IMR-90 (cell line): ENCODE measurements around the gene KANSL3. TPM values are rescaled to one million over a fixed set of nuclear protein-coding genes. Genes with fewer than 3 reads are reported as not detected.

Source experiments
- ATAC-seq: fragments of 200-7000 bp; cut with Tn5 transposase; 2 replicates; pipeline ENCODE4 v1.9.1; 2020; ENCODE audit warnings: low read depth, mild to moderate bottlenecking, moderate library complexity
- BruUV-seq: library from RNA; stranded (reverse); fragments of 400-500 nt; replicated peaks from 2 replicates; lab custom pipeline; 2021; lab: Mats Ljungman, UMichigan
- CTCF ChIA-PET: fragments of 300-600 bp; formaldehyde crosslinking; extraction: SDS; loops from one replicate; lab custom pipeline; 2021; ENCODE audit warnings: antibody characterized with exemption; lab: Yijun Ruan, JAX
- POLR2A ChIA-PET: fragments of 300-600 bp; sonication (Branson Sonifier 250); formaldehyde crosslinking; loops from one replicate; lab custom pipeline; 2022; ENCODE audit warnings: antibody characterized with exemption; ENCODE audit not compliant: unreplicated experiment; lab: Charles Lee
- DNase-seq: peaks from one replicate; pipeline ENCODE4 v3.0.0; 2013
- H2AFZ ChIP-seq: replicated peaks from 2 replicates; pipeline ENCODE3; 2013; ENCODE audit warnings: low read length, mild to moderate bottlenecking; ENCODE audit not compliant: poor library complexity
- H2AK5ac ChIP-seq: 2 replicates; pipeline ENCODE4 v1.6.1; 2013; ENCODE audit warnings: low read depth, low read length, inconsistent platforms
- H2AK9ac ChIP-seq: replicated peaks from 2 replicates; pipeline ENCODE3; 2013; ENCODE audit warnings: mild to moderate bottlenecking, low read depth, low read length, moderate library complexity; ENCODE audit not compliant: poor library complexity
- H2BK120ac ChIP-seq: 2 replicates; pipeline ENCODE4 v1.6.1; 2013; ENCODE audit warnings: low read depth, low read length, inconsistent platforms
- H2BK15ac ChIP-seq: 3 replicates; pipeline ENCODE4 v1.6.1; 2013; ENCODE audit warnings: low read depth, low read length, inconsistent platforms
- H2BK20ac ChIP-seq: 2 replicates; pipeline ENCODE4 v1.6.1; 2013; ENCODE audit warnings: low read depth, mild to moderate bottlenecking, inconsistent platforms, low read length, moderate library complexity
- H2BK5ac ChIP-seq: 2 replicates; pipeline ENCODE4 v1.6.1; 2013; ENCODE audit warnings: mild to moderate bottlenecking, low read depth, low read length, inconsistent platforms; ENCODE audit not compliant: poor library complexity, severe bottlenecking
- H3K14ac ChIP-seq: replicated peaks from 2 replicates; pipeline ENCODE4 v1.6.1; 2013; ENCODE audit warnings: low read depth, low read length, inconsistent platforms
- H3K18ac ChIP-seq: 2 replicates; pipeline ENCODE4 v1.6.1; 2013; ENCODE audit warnings: low read depth, low read length, control low read depth
- H3K23ac ChIP-seq: 2 replicates; pipeline ENCODE4 v1.6.1; 2013; ENCODE audit warnings: low read depth, low read length, inconsistent platforms
- H3K27ac ChIP-seq: 2 replicates; pipeline ENCODE4 v1.5.1; 2013; ENCODE audit warnings: mild to moderate bottlenecking, control low read depth, low read length; ENCODE audit not compliant: insufficient read depth
- H3K27me3 ChIP-seq: 2 replicates; pipeline ENCODE4 v1.6.1; 2013; ENCODE audit warnings: low read length; ENCODE audit not compliant: control insufficient read depth, insufficient read depth
- H3K36me3 ChIP-seq: 2 replicates; pipeline ENCODE4 v1.6.1; 2013; ENCODE audit warnings: low read length, mixed read lengths; ENCODE audit not compliant: control insufficient read depth, insufficient read depth
- H3K4ac ChIP-seq: 2 replicates; pipeline ENCODE4 v1.6.1; 2013; ENCODE audit warnings: low read depth, low read length, inconsistent platforms
- H3K4me1 ChIP-seq: 2 replicates; pipeline ENCODE4 v1.6.1; 2013; ENCODE audit warnings: low read length, mixed read lengths; ENCODE audit not compliant: control insufficient read depth, insufficient read depth
- H3K4me2 ChIP-seq: 2 replicates; pipeline ENCODE4 v1.6.1; 2013; ENCODE audit warnings: low read depth, mild to moderate bottlenecking, control low read depth, low read length, moderate library complexity
- H3K4me3 ChIP-seq: 2 replicates; pipeline ENCODE4 v1.5.1; 2013; ENCODE audit warnings: low read depth, mild to moderate bottlenecking, control low read depth, low read length, moderate library complexity; ENCODE audit not compliant: insufficient read depth
- H3K56ac ChIP-seq: 2 replicates; pipeline ENCODE4 v1.6.1; 2013; ENCODE audit warnings: low read length, inconsistent platforms; ENCODE audit not compliant: insufficient read depth; ENCODE audit errors: extremely low read depth
- H3K79me1 ChIP-seq, 2 experiments: 2 replicates each; pipeline ENCODE4 v1.6.1; 2013; ENCODE audit warnings: low read length in 2 of 2, inconsistent platforms in 1 of 2, low read depth in 1 of 2
- H3K9ac ChIP-seq: 2 replicates; pipeline ENCODE4 v1.6.1; 2013; ENCODE audit warnings: low read depth, low read length, control low read depth
- H3K9me1 ChIP-seq: 2 replicates; pipeline ENCODE4 v1.6.1; 2013; ENCODE audit warnings: low read length, inconsistent platforms; ENCODE audit not compliant: insufficient read depth
- H3K9me3 ChIP-seq: 2 replicates; pipeline ENCODE4 v1.6.1; 2013; ENCODE audit warnings: low read length; ENCODE audit not compliant: control insufficient read depth, insufficient read depth
- H4K20me1 ChIP-seq: 2 replicates; pipeline ENCODE4 v1.6.1; 2013; ENCODE audit warnings: low read length, inconsistent platforms; ENCODE audit not compliant: insufficient read depth
- H4K5ac ChIP-seq: 2 replicates; pipeline ENCODE4 v1.6.1; 2013; ENCODE audit warnings: mild to moderate bottlenecking, low read depth, low read length, control low read depth
- H4K8ac ChIP-seq, 2 experiments: 2 replicates each; pipeline ENCODE4 v1.6.1; 2013; ENCODE audit warnings: low read depth in 2 of 2, low read length in 2 of 2, control low read depth in 1 of 2, inconsistent platforms in 1 of 2
- H4K91ac ChIP-seq: 2 replicates; pipeline ENCODE4 v1.6.1; 2013; ENCODE audit warnings: low read depth, low read length, inconsistent platforms; ENCODE audit not compliant: insufficient read depth
- NFE2L2 ChIP-seq: fragments of 150-350 bp; IDR thresholded peaks from 2 replicates; pipeline ENCODE4 v1.6.1; 2016; ENCODE audit warnings: low read depth, mild to moderate bottlenecking, low read length
- WGBS, 2 experiments: methylation state at CpG; one replicate each; pipeline versions ENCODE4 v1.1.5 to v1.1.7; 2013; ENCODE audit warnings: missing lambda C conversion rate in 2 of 2; ENCODE audit not compliant: insufficient read length in 1 of 2; ENCODE audit errors: extremely low coverage in 2 of 2; 5-methylcytosine and 5-hydroxymethylcytosine counted together
- dilution Hi-C: fragments of 300-500 bp; cut with HindIII; formaldehyde crosslinking; loops from one replicate; pipeline ENCODE4 v1.14.3; 2018; ENCODE audit warnings: low sequenced_read_pairs; ENCODE audit not compliant: unreplicated experiment
- in situ Hi-C: fragments of 300-500 bp; cut with MboI; formaldehyde crosslinking; loops from 3 replicates; pipeline ENCODE4 v1.14.3; 2019; ENCODE audit warnings: low sequenced_read_pairs, inconsistent platforms, mixed read lengths
- intact Hi-C: fragments of 100-400 bp; cut with micrococcal nuclease; formaldehyde crosslinking; loops from 2 replicates; pipeline ENCODE4 v1.10.0; 2022
- polyA plus RNA-seq, 3 experiments: library from polyadenylated mRNA; depleted of rRNA; stranded (reverse); fragments of >200 nt; gene quantifications; 2 replicates each; pipeline ENCODE4 v1.2.3, GENCODE V29; 2012; ENCODE audit warnings: low replicate concordance in 1 of 3
- total RNA-seq: library from RNA; depleted of rRNA; stranded (reverse); fragments of >200 nt; gene quantifications from 2 replicates; pipeline ENCODE4 v1.2.3, GENCODE V29; 2012

Gene KANSL3
- total and polyA plus RNA-seq, 2 of the 4 experiments (the other 2 are of a cell fraction) = 22.2 to 26.3 TPM

DNA sequence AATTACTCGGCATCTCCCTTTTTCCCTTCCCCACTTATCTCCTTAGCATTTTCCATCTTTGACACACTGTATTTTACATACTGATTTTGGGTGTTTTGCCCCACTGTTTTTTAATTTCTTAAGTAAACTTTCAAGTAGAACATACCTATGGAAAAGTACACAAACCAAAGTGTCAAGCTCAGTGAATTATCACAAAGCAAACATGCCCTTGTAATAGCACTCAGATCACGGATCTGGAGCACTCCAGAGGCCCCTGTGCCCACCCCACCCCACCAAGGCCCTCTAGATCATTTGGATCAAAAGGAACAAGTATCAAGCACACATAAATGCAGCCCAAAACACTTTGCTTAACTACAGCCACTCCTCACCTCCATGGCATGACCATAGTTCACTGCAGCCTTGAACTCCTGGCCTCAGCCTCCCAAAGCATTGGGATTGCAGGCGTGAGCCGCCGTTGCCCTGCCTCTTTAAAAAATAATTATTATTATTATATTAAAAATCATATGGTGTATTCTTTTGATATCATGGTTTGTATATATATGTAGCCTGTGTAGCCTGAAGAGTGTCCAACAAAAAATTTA, 42.5 kb upstream of the KANSL3 start:
- Histone ChIP-seq H2AK5ac (no peak overlapping the region), H2BK15ac (no peak overlapping the region), H3K4me3 (no peak overlapping the region), H4K20me1 (no peaks in the 10 kb centered on the region), H3K4me2 (no peak overlapping the region), H3K36me3 (no peaks in the 10 kb centered on the region), H2BK120ac (no peak overlapping the region), H4K8ac (no peak overlapping the region), H4K91ac (no peak overlapping the region), H2BK5ac (no peak overlapping the region), H3K18ac (no peak overlapping the region), H3K9me3 (no peaks in the 10 kb centered on the region), H3K27ac (no peak overlapping the region), H2BK20ac (no peak overlapping the region), H3K9ac (no peak overlapping the region), H2AFZ (no peak overlapping the region), H3K4ac (no peak overlapping the region), H3K23ac (no peak overlapping the region), H2AK9ac (no peak overlapping the region), H3K56ac (no peak overlapping the region), H3K27me3 (peaks cover 21% of the 10 kb centered on the region), H3K14ac (no peak overlapping the region), H3K9me1 (no peaks in the 10 kb centered on the region), H3K79me1 (no peaks in the 10 kb centered on the region), H3K4me1 (peaks cover 9% of the 10 kb centered on the region; the same call in 1 of the 2 replicates), H4K5ac (no peak overlapping the region)
- CTCF ChIA-PET = no interaction called here
- in situ Hi-C loops = no loop called here
- no peak for ATAC-seq
- TF ChIP-seq NFE2L2 = no peak
- no TSS peak for BruUV-seq
- POLR2A ChIA-PET = no interaction called here
- no peak for DNase-seq
- dilution Hi-C loops = no loop called here
- WGBS, 2 experiments = no CpG with 5 or more reads among the region's 5 CpGs
- intact Hi-C loops = no loop called here
